OCI-LY1 (cell line): ENCODE results near the gene WIPF1.

Experiments used
- EZH2 ChIP-seq: fragments of 200-600 bp; sonication (generic), shearing (Covaris generic); IDR thresholded peaks from 2 replicates; pipeline ENCODE4 v1.8.0; 2017; ENCODE audit warnings: borderline replicate concordance, mixed run types, mild to moderate bottlenecking, antibody characterized with exemption, low read length, moderate library complexity, mixed read lengths
- TF ChIP-seq, protein P1 (sequence below): fragments of 200-600 bp; sonication (generic), shearing (Covaris generic); IDR thresholded peaks from 2 replicates; pipeline ENCODE4 v1.5.1; 2017; ENCODE audit warnings: mild to moderate bottlenecking, antibody characterized with exemption, low read length, moderate library complexity, mixed read lengths

- TF ChIP-seq, protein P1, sequence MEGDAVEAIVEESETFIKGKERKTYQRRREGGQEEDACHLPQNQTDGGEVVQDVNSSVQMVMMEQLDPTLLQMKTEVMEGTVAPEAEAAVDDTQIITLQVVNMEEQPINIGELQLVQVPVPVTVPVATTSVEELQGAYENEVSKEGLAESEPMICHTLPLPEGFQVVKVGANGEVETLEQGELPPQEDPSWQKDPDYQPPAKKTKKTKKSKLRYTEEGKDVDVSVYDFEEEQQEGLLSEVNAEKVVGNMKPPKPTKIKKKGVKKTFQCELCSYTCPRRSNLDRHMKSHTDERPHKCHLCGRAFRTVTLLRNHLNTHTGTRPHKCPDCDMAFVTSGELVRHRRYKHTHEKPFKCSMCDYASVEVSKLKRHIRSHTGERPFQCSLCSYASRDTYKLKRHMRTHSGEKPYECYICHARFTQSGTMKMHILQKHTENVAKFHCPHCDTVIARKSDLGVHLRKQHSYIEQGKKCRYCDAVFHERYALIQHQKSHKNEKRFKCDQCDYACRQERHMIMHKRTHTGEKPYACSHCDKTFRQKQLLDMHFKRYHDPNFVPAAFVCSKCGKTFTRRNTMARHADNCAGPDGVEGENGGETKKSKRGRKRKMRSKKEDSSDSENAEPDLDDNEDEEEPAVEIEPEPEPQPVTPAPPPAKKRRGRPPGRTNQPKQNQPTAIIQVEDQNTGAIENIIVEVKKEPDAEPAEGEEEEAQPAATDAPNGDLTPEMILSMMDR = no peak
- no peak for TF ChIP-seq EZH2
Observed at GRCh38 chr2:174552880-174553279, 44.7 kb downstream of the WIPF1 start.
